ENCODE measurements around the gene EFHC2.

DNA sequence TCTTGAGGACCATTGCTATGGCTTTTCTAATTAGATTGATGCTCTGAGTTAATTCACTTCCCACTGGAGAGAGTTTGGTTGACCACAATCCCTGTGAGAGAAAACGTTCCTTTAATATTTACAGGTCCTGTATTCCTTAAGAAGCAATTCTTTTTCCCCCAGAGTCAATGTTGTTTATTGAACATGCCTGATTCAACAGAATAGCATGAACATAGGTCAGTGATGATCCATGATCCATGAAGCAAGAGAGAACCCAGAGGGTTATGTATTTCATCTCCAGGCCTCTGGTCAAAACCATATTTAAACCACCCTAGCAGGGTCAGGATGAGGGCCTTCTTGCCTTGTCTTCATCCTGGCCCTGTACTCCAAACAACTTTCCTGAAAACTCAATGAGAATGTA, 39.4 kb upstream of the EFHC2 start:
- no peak for TF ChIP-seq EZH2 (IDR thresholded peaks at IDR 0.05)
- TF ChIP-seq POLR2AphosphoS5 (IDR thresholded peaks at IDR 0.05; ENCODE audit: borderline replicate concordance, low read depth, low read length), result no peak
